ENCODE results near the gene BRSK1.

BRSK1 gene

DNA sequence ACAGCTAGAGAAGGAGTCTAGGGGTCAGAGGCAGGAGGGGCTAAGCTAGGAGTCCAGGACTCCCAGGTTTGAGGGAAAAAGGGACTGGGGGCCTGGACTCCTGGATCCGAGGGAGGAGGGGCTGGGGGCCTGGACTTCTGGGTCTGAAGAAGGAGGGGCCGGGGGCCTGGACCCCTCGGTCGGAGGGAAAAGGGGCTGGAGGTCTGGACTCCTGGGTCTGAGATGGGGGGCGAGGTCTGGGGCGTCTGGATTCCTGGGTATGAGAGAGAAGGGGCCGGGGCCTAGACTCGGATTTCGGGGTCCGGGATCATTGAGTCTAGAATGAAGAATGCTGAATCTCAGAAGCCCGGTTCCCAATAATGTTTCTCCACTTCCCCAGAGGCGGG lies 18.5 kb downstream of the BRSK1 start:
- Histone ChIP-seq H3K9me3 (replicated peaks; ENCODE audit: low read length) (no peaks in the 10 kb centered on the region), H3K27me3 (ENCODE audit: control insufficient read depth, insufficient read depth, low read length) (no peaks in the 10 kb centered on the region), H3K36me3 (ENCODE audit: insufficient read depth, low read length) (peaks cover 10% of the 10 kb centered on the region), H3K4me1 (ENCODE audit: control insufficient read depth, insufficient read depth, low read length) (peaks cover 9% of the 10 kb centered on the region), H3K4me2 (ENCODE audit: low read length) (peak overlapping the region; percentile 92), H3K9ac (ENCODE audit: low read depth, low read length) (peak overlapping the region; percentile 80), H3K4me3 (ENCODE audit: low read length) (peak overlapping the region; percentile 73)

DNA sequence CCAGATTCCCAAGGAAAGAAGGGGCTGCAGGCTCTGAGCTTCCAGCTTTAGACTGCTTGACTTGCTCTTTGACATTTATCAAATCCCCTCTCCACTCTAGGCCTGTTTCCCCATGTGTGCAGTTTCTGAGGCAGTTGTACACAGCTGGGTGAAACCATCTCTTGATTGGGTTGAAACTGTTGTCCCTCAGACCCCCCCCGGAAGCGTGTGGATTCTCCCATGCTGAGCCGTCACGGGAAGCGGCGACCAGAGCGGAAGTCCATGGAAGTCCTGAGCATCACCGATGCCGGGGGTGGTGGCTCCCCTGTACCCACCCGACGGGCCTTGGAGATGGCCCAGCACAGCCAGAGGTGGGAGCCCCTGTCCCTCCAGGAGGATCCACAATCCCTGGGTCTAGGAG lies 19.7 kb downstream of the BRSK1 start:
- Histone ChIP-seq H3K4me2 (ENCODE audit: low read length) (no peak overlapping the region), H3K36me3 (ENCODE audit: insufficient read depth, low read length) (peaks cover 10% of the 10 kb centered on the region), H3K4me1 (ENCODE audit: control insufficient read depth, insufficient read depth, low read length) (peaks cover 9% of the 10 kb centered on the region)

DNA sequence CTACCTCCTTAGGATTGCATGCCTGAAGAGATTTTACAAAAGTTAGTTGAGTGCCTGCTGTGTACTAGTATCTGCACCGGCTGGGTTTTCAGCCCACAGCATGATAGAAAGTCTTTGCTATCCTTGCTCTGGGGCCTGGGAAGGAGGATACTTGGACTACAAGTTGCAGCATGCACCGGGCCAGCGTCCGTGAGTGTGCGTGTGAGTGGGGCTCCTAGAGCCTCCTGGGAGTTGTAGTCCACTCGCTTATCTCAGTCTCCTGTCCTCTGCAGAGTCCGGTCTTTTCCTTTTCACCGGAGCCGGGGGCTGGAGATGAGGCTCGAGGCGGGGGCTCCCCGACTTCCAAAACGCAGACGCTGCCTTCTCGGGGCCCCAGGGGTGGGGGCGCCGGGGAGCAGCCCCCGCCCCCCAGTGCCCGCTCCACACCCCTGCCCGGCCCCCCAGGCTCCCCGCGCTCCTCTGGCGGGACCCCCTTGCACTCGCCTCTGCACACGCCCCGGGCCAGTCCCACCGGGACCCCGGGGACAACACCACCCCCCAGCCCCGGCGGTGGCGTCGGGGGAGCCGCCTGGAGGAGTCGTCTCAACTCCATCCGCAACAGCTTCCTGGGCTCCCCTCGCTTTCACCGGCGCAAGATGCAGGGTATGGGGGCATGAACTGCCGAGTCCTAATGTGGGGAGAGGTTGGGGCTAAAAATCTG lies 20.6 kb downstream of the BRSK1 start:
- Histone ChIP-seq H3K4me3 (ENCODE audit: low read length) (no peak overlapping the region), H3K4me2 (ENCODE audit: low read length) (no peak overlapping the region), H3K4me1 (ENCODE audit: control insufficient read depth, insufficient read depth, low read length) (peaks cover 9% of the 10 kb centered on the region), H3K9ac (ENCODE audit: low read depth, low read length) (no peak overlapping the region), H3K27me3 (ENCODE audit: control insufficient read depth, insufficient read depth, low read length) (no peaks in the 10 kb centered on the region), H3K36me3 (ENCODE audit: insufficient read depth, low read length) (peaks cover 10% of the 10 kb centered on the region), H3K9me3 (replicated peaks; ENCODE audit: low read length) (no peaks in the 10 kb centered on the region)

More for the DNA sequence above, 19.7 kb downstream of the BRSK1 start:
- Histone ChIP-seq H3K9me3 (replicated peaks; ENCODE audit: low read length) (no peaks in the 10 kb centered on the region), H3K4me3 (ENCODE audit: low read length) (no peak overlapping the region), H3K27me3 (ENCODE audit: control insufficient read depth, insufficient read depth, low read length) (no peaks in the 10 kb centered on the region), H3K9ac (ENCODE audit: low read depth, low read length) (no peak overlapping the region)

DNA sequence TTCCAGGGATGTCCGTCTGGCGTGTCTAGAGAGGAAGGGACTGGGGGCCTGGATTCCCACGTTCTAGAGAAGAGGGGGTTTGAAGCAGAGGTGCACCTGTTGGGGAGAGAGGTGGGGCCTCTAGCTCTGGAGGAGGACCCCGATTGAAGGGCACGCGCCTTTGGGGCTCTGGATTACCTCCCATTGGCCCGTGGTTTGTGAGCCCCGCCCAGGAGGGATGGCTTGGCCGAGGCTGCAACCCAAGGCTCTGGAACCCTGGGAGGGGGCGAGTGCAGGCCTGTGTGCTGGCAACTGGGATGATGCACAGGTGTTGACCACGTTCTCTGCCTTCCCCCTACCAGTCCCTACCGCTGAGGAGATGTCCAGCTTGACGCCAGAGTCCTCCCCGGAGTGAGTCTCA lies 21.2 kb downstream of the BRSK1 start:
- no peak overlapping the region for H3K9ac ChIP-seq (ENCODE audit: low read depth, low read length)
- no peaks in the 10 kb centered on the region for H3K27me3 ChIP-seq (ENCODE audit: control insufficient read depth, insufficient read depth, low read length)
- H3K9me3 ChIP-seq (replicated peaks; ENCODE audit: low read length), result no peaks in the 10 kb centered on the region
- no peak overlapping the region for H3K4me2 ChIP-seq (ENCODE audit: low read length)
- no peak overlapping the region for H3K4me3 ChIP-seq (ENCODE audit: low read length)
- H3K4me1 ChIP-seq (ENCODE audit: control insufficient read depth, insufficient read depth, low read length), result peaks cover 9% of the 10 kb centered on the region
- H3K36me3 ChIP-seq (ENCODE audit: insufficient read depth, low read length), result peaks cover 10% of the 10 kb centered on the region

DNA sequence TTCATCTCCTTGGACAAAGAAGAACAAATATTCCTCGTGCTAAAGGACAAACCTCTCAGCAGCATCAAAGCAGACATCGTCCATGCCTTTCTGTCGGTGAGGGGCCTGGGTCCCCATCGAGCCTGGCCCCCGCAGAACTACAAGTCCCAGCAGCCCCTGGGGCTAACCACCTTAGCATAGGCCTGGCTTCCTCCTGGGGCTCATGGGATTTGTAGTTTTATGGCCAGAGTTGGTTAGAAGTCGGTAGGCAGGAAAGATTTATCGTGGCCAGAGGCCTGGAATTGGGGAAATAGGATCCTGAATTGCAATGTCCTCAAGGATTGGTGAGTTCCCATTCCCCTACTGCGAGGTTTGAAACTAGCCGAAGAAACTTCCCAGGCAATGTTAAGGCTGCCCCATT lies 21.7 kb downstream of the BRSK1 start:
- Histone ChIP-seq H3K9me3 (replicated peaks; ENCODE audit: low read length) (no peaks in the 10 kb centered on the region), H3K9ac (ENCODE audit: low read depth, low read length) (no peak overlapping the region), H3K4me3 (ENCODE audit: low read length) (no peak overlapping the region), H3K4me1 (ENCODE audit: control insufficient read depth, insufficient read depth, low read length) (peaks cover 9% of the 10 kb centered on the region), H3K36me3 (ENCODE audit: insufficient read depth, low read length) (peaks cover 10% of the 10 kb centered on the region), H3K4me2 (ENCODE audit: low read length) (no peak overlapping the region), H3K27me3 (ENCODE audit: control insufficient read depth, insufficient read depth, low read length) (no peaks in the 10 kb centered on the region)

DNA sequence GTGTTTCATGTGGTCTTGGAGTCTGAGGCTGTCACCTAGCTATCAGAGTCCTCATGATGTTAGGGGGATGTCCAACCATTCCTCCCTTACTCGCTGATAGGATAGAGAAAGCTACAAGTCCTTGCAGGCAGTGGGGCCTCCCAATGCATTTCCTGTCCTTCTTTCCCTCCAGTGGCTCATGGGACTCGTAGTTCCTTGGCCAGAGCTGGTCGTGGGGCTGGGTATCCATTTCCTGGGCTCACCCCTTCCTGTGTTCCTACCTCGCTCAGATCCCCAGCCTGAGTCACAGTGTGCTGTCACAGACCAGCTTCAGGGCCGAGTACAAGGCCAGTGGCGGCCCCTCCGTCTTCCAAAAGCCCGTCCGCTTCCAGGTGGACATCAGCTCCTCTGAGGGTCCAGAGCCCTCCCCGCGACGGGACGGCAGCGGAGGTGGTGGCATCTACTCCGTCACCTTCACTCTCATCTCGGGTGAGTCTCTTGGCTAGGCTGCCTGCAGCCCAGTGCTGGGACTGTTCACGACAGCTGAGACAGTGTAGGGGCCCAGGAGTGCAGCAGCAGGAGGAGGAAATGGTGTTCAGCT lies 22.3 kb downstream of the BRSK1 start:
- Histone ChIP-seq H3K27me3 (ENCODE audit: control insufficient read depth, insufficient read depth, low read length) (no peaks in the 10 kb centered on the region), H3K9me3 (replicated peaks; ENCODE audit: low read length) (no peaks in the 10 kb centered on the region), H3K9ac (ENCODE audit: low read depth, low read length) (no peak overlapping the region), H3K4me2 (ENCODE audit: low read length) (no peak overlapping the region), H3K4me3 (ENCODE audit: low read length) (no peak overlapping the region), H3K36me3 (ENCODE audit: insufficient read depth, low read length) (peaks cover 10% of the 10 kb centered on the region), H3K4me1 (ENCODE audit: control insufficient read depth, insufficient read depth, low read length) (peaks cover 9% of the 10 kb centered on the region)

DNA sequence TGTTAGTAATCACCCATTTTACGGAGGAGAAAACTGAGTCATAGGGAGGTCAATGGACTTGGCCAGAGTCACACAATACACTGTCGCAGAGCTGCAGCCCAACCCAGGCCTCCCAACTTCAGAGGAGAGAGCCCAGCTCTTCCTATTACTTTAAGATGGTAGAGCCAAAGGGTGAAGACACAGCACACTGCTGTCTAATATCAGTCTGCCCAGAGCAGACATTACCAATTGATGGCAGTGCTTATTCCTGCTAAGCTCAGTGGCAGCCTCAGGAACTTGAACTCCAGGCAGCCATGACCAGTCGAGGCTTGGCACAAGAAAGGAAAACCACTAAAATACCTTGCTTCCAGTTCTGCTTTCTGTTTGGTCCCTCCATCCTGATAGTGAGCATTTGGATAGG lies 22.9 kb downstream of the BRSK1 start:
- Histone ChIP-seq H3K36me3 (ENCODE audit: insufficient read depth, low read length) (peaks cover 10% of the 10 kb centered on the region), H3K4me1 (ENCODE audit: control insufficient read depth, insufficient read depth, low read length) (peaks cover 4% of the 10 kb centered on the region), H3K4me2 (ENCODE audit: low read length) (no peak overlapping the region), H3K4me3 (ENCODE audit: low read length) (no peak overlapping the region), H3K9me3 (replicated peaks; ENCODE audit: low read length) (no peaks in the 10 kb centered on the region), H3K9ac (ENCODE audit: low read depth, low read length) (no peak overlapping the region), H3K27me3 (ENCODE audit: control insufficient read depth, insufficient read depth, low read length) (no peaks in the 10 kb centered on the region)

DNA sequence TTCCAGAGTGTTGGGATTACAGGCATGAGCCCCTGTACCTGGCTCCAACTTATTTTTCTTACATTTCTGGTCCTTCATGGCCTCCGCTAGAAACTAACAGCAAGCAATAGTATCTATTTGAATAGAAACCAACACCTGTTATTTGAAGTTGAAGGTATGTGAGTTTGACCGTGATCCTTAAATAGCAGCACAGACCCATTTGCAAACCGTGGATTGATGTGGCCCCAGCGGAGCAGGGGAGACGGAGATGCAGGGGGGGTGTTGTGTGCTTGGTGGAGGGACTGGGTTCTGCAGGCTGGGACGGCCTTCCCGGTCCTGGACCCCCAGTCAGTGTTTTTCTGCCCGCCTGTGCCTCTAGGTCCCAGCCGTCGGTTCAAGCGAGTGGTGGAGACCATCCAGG lies 24.5 kb downstream of the BRSK1 start:
- Histone ChIP-seq H3K27me3 (ENCODE audit: control insufficient read depth, insufficient read depth, low read length) (no peaks in the 10 kb centered on the region), H3K4me3 (ENCODE audit: low read length) (no peak overlapping the region), H3K9me3 (replicated peaks; ENCODE audit: low read length) (no peaks in the 10 kb centered on the region), H3K4me2 (ENCODE audit: low read length) (no peak overlapping the region), H3K4me1 (ENCODE audit: control insufficient read depth, insufficient read depth, low read length) (no peaks in the 10 kb centered on the region), H3K9ac (ENCODE audit: low read depth, low read length) (no peak overlapping the region), H3K36me3 (ENCODE audit: insufficient read depth, low read length) (peaks cover 10% of the 10 kb centered on the region)

DNA sequence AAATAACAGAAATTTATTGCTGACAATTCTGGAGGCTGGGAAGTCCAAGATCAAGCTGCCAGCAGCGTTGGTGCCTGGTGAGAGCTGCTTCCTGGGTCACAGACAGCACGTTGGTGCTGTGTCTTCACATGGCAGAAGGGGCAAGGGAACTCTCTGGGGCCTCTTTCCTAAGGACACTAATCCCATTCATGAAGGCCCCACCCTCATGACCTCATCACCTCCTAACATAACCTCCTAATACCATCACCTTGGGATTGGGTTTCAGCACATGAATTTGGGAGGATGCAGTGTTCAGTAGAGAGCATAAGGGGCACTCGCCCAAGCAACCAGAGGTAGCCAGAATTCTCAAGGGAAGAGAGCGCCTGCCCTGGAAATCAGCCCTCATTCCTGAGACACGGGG lies 25.7 kb downstream of the BRSK1 start:
- Histone ChIP-seq H3K4me2 (ENCODE audit: low read length) (no peak overlapping the region), H3K9me3 (replicated peaks; ENCODE audit: low read length) (no peaks in the 10 kb centered on the region), H3K4me1 (ENCODE audit: control insufficient read depth, insufficient read depth, low read length) (no peaks in the 10 kb centered on the region), H3K4me3 (ENCODE audit: low read length) (no peak overlapping the region), H3K9ac (ENCODE audit: low read depth, low read length) (no peak overlapping the region), H3K27me3 (ENCODE audit: control insufficient read depth, insufficient read depth, low read length) (no peaks in the 10 kb centered on the region), H3K36me3 (ENCODE audit: insufficient read depth, low read length) (peaks cover 3% of the 10 kb centered on the region)

DNA sequence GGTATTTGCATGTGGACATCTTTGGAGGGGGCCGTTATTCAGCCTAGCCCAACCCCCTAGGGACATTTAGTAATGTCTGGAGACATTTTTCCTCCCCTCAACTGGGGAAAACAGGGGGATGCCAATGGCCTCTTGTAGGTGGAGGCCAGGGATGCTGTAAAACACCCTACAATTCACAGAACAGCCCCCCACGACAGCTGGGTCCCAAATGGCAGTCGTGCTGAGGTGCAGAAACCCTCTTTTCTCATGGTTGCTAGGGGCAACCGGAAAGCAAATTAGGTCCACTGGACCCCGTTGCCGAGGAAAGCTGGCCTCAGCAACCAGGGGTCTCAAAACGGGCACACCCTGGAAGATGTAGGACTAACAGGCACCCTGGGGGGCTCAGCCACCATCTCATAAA lies 26.7 kb downstream of the BRSK1 start:
- H3K4me2 ChIP-seq (ENCODE audit: low read length), result no peak overlapping the region
- no peak overlapping the region for H3K4me3 ChIP-seq (ENCODE audit: low read length)
- no peak overlapping the region for H3K9ac ChIP-seq (ENCODE audit: low read depth, low read length)
- H3K9me3 ChIP-seq (replicated peaks; ENCODE audit: low read length), result no peaks in the 10 kb centered on the region
- H3K36me3 ChIP-seq (ENCODE audit: insufficient read depth, low read length), result peaks cover 3% of the 10 kb centered on the region
- H3K4me1 ChIP-seq (ENCODE audit: control insufficient read depth, insufficient read depth, low read length), result no peaks in the 10 kb centered on the region
- no peaks in the 10 kb centered on the region for H3K27me3 ChIP-seq (ENCODE audit: control insufficient read depth, insufficient read depth, low read length)

DNA sequence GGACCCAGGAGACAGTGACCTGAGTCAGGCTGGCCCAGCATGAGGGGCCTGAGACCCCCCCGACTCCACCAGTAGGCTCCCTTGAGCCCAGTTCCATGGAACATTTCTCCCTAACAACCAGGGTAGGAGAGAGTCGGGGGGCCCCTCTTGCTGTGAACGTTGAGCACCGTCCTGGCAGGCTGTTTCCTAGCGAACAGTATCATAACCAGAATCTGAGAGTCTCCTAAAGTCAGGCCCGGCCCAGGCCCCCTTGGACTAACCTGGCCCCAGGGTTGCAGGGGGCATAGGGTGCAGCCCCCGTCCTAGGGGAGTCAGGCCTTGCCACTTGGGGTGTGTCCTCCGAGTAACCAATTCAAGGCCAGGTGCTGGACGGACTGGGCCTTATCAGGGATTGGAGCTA lies 27.6 kb downstream of the BRSK1 start:
- no peaks in the 10 kb centered on the region for H3K4me1 ChIP-seq (ENCODE audit: control insufficient read depth, insufficient read depth, low read length)
- no peak overlapping the region for H3K9ac ChIP-seq (ENCODE audit: low read depth, low read length)
- H3K27me3 ChIP-seq (ENCODE audit: control insufficient read depth, insufficient read depth, low read length), result no peaks in the 10 kb centered on the region
- H3K36me3 ChIP-seq (ENCODE audit: insufficient read depth, low read length), result peaks cover 3% of the 10 kb centered on the region
- no peak overlapping the region for H3K4me3 ChIP-seq (ENCODE audit: low read length)
- no peaks in the 10 kb centered on the region for H3K9me3 ChIP-seq (replicated peaks; ENCODE audit: low read length)
- H3K4me2 ChIP-seq (ENCODE audit: low read length), result no peak overlapping the region

DNA sequence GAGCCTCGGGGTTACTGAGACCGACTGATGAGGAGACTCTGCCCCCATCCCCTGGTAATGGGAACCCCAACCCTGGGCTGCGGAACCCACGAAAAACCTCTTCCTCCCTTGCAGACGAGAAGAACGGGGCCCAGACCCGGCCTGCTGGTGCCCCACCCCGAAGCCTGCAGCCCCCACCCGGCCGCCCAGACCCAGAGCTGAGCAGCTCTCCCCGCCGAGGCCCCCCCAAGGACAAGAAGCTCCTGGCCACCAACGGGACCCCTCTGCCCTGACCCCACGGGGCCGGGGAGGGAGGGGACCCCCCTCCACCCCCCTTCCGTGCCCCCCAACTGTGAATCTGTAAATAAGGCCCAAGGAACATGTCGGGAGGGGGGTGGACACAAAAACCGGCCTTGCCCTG lies 28.0 kb downstream of the BRSK1 start:
- no peaks in the 10 kb centered on the region for H3K9me3 ChIP-seq (replicated peaks; ENCODE audit: low read length)
- no peaks in the 10 kb centered on the region for H3K27me3 ChIP-seq (ENCODE audit: control insufficient read depth, insufficient read depth, low read length)
- H3K4me3 ChIP-seq (ENCODE audit: low read length), result no peak overlapping the region
- no peak overlapping the region for H3K4me2 ChIP-seq (ENCODE audit: low read length)
- no peaks in the 10 kb centered on the region for H3K4me1 ChIP-seq (ENCODE audit: control insufficient read depth, insufficient read depth, low read length)
- no peak overlapping the region for H3K9ac ChIP-seq (ENCODE audit: low read depth, low read length)
- peaks cover 2% of the 10 kb centered on the region for H3K36me3 ChIP-seq (ENCODE audit: insufficient read depth, low read length)
